ENCODE measurements around the gene TRPV4.

Gene TRPV4

GRCh38 chr12:109827566-109828550, 5.3 kb downstream of the TRPV4 start:
- DNase-seq (ENCODE audit: low spot score), result no peak

- DNase-seq (ENCODE audit: low spot score), result no peak
Measured at GRCh38 chr12:109827080-109827479, 6.1 kb downstream of the TRPV4 start.

- no peak for DNase-seq (ENCODE audit: low spot score)
Measured at GRCh38 chr12:109824731-109825130, 8.5 kb downstream of the TRPV4 start.

GRCh38 chr12:109822951-109823411, 10.2 kb downstream of the TRPV4 start:
- peak; percentile 32 for DNase-seq (ENCODE audit: low spot score)

- DNase-seq (ENCODE audit: low spot score), result no peak
Measured at GRCh38 chr12:109822416-109822815, 10.8 kb downstream of the TRPV4 start.

GRCh38 chr12:109821968-109822367, 11.2 kb downstream of the TRPV4 start:
- DNase-seq (ENCODE audit: low spot score), result no peak

GRCh38 chr12:109820816-109821381, 12.3 kb downstream of the TRPV4 start:
- DNase-seq (ENCODE audit: low spot score), result no peak

GRCh38 chr12:109818905-109819500, 14.2 kb downstream of the TRPV4 start:
- DNase-seq (ENCODE audit: low spot score), result peak; percentile 91

- no peak for DNase-seq (ENCODE audit: low spot score)
Measured at GRCh38 chr12:109818253-109818652, 14.9 kb downstream of the TRPV4 start.

- no peak for DNase-seq (ENCODE audit: low spot score)
Measured at GRCh38 chr12:109817627-109818231, 15.5 kb downstream of the TRPV4 start.

- no peak for DNase-seq (ENCODE audit: low spot score)
Measured at GRCh38 chr12:109816870-109817269, 16.3 kb downstream of the TRPV4 start.

- no peak for DNase-seq (ENCODE audit: low spot score)
Measured at GRCh38 chr12:109815757-109816617, 17.2 kb downstream of the TRPV4 start.

- no peak for DNase-seq (ENCODE audit: low spot score)
Measured at GRCh38 chr12:109815225-109815624, 18.0 kb downstream of the TRPV4 start.

- DNase-seq (ENCODE audit: low spot score), result no peak
Measured at GRCh38 chr12:109814600-109815150, 18.5 kb downstream of the TRPV4 start.

GRCh38 chr12:109813810-109814416, 19.3 kb downstream of the TRPV4 start:
- no peak for DNase-seq (ENCODE audit: low spot score)

- no peak for DNase-seq (ENCODE audit: low spot score)
Measured at GRCh38 chr12:109811624-109811995, 21.6 kb downstream of the TRPV4 start.

GRCh38 chr12:109810954-109811623, 22.1 kb downstream of the TRPV4 start:
- DNase-seq (ENCODE audit: low spot score), result no peak

GRCh38 chr12:109808876-109809646, 24.1 kb downstream of the TRPV4 start:
- no peak for DNase-seq (ENCODE audit: low spot score)

- no peak for DNase-seq (ENCODE audit: low spot score)
Measured at GRCh38 chr12:109807954-109808643, 25.1 kb downstream of the TRPV4 start.
